Measurements from ENCODE around the gene ARL15.

Gene ARL15

DNA sequence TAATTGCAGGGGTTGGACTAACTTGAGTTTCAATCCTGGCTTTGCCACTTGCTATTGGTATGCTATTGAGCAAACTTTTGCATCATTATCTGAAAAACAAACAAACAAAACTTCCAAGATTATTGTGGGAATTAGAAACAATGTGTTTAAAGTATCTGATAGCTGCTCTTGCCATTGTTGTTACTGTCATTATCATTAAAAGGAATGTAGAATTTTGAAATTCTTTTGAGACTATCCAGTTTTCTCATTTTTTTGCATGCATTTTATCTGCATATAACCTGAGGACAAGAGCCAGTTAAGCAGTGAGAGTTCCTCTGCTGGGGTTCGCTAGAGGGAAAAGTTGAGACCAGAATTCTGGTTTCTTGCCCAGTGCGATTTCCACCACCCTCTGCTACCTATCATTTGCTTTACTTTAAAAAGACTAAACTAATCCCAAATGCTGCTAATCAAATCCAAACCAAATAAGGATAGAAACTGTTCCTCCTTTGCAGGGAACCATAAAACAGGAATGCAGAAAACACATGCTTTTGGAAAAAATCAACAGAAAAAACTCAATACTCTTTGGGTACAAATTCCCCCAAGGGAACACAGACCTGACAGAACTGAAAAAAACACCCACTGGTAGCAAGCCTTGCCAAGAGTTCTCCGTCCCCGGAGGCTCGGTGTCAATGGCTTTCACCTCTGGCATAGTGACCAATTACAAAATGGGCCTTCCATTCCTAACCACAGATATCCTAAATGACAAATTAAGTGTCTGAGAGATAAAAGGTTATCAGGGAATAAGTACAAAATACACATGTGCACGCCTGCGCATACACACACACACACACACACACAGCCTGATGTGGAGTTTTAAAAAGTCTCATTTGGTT, 373.7 kb downstream of the ARL15 start:
- no peak for DNase-seq (ENCODE audit: low read depth)

GRCh38 chr5:53934151-53934820, 376.1 kb downstream of the ARL15 start:
- DNase-seq (ENCODE audit: low read depth) = no peak

GRCh38 chr5:53932351-53932750, 378.0 kb downstream of the ARL15 start:
- no peak for DNase-seq (ENCODE audit: low read depth)

DNA sequence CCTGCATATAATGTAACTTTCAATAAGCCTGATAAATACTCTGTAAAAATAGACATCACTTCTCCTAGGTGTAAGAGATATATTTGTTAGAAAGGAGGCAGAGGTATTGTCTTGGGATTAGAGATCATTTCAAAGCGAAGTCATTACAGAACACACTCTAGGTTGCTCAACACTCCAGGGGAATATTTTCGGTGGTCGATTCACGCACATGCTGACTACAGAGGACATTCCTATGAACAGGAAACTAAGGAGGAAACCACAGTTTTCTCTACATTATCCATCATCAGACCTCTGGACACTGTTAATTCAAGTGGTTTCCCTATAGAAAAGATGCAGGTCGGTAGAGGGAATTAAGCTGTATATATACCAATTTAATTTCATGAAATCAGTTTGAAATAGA, 379.9 kb downstream of the ARL15 start:
- DNase-seq (ENCODE audit: low read depth) = no peak

DNA sequence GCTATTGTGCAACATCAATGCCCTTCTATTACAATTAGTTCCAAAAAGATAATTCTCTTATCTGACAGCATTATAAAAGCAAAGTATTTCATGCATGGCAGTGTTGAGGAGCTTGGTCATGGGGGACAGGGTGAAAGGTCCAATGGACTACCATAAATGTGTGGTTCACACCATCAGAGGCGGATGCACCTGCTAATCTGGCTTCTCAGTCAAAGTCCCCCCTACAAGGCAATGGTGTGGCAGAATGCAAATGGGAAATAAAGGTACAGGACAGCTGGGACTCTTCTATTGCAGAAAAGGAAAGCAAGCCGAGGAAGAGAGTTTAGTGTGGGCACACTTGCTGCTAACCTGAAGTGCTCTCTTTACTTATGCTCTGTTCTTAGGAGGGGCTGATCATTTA, 380.8 kb downstream of the ARL15 start:
- no peak for DNase-seq (ENCODE audit: low read depth)

- no peak for DNase-seq (ENCODE audit: low read depth)
These were observed 381.2 kb downstream of the ARL15 start for GRCh38 chr5:53929152-53929551.

- DNase-seq (ENCODE audit: low read depth) = no peak
These were observed 381.7 kb downstream of the ARL15 start for GRCh38 chr5:53928641-53929040.

DNA sequence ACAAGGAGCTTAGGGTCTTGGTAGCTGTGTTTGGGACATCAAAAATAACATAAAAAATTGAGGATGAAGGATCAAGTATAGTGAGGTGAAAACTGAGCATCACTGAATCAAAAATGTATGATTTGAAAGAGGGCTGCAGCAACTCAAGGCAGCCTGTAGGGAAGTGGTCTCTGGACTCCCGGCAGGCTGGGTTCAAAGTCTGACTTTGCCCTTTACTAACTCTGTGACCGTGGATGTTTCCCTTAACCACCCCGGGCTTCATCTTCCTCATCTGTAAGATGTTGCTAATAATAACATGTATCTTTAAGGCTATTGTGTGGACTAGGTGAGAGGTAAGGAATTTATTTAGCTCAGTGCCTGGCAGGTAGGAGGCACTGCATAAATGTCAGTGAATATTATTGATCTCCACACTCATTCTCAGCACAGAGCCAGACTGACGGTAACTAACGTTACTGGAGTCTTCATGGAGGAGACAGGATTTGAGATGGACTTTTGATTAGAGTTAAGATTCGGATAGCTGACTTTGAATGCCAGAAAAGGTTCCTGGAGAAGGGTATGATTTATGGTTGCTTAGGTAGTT, 382.6 kb downstream of the ARL15 start:
- DNase-seq (ENCODE audit: low read depth) = no peak

DNA sequence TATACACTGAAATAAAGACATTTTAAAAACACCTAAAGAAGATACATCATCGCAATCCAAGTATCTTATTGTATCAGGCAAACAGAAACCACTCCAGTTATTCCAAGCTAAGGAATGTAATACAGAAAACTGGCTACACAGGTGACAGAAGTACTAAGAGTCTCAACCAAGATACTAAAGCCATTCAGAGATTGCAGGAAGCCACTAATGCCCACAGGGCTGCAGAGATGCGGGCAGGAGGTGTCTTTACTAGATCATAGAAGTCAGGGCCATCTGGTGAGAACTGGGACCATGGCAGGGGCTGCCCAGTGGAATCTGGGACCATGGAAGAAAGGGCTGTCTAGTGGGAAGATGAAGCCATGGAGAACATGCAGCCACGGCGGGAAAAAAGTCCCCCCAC, 384.3 kb downstream of the ARL15 start:
- no peak for DNase-seq (ENCODE audit: low read depth)

GRCh38 chr5:53924392-53924791, 386.0 kb downstream of the ARL15 start:
- DNase-seq (ENCODE audit: low read depth) = no peak

DNA sequence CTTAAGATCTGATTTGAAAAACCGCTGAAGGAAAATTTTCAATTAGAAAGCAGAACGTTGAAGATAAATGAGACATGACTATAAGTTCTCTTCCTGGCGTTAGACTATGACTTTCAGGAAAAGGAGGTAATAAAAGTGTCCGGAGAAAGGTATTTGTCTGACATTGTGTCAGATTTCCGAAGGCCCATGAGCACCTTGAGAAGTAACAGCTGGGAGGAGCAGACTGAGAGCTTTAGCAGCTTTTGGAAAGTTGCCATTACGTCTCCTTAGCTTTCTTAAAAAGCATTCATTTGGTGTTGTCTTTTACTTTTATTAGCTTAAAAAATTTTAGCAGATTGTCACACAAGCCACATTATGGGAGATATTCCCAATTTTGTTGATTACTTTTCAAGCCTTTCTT, 386.4 kb downstream of the ARL15 start:
- DNase-seq (ENCODE audit: low read depth) = no peak

- no peak for DNase-seq (ENCODE audit: low read depth)
These were observed 387.6 kb downstream of the ARL15 start for GRCh38 chr5:53922508-53923498.

GRCh38 chr5:53917826-53918225, 392.5 kb downstream of the ARL15 start:
- DNase-seq (ENCODE audit: low read depth) = no peak

- DNase-seq (ENCODE audit: low read depth) = peak; percentile 9
These were observed 393.3 kb downstream of the ARL15 start for GRCh38 chr5:53917095-53917494.

DNA sequence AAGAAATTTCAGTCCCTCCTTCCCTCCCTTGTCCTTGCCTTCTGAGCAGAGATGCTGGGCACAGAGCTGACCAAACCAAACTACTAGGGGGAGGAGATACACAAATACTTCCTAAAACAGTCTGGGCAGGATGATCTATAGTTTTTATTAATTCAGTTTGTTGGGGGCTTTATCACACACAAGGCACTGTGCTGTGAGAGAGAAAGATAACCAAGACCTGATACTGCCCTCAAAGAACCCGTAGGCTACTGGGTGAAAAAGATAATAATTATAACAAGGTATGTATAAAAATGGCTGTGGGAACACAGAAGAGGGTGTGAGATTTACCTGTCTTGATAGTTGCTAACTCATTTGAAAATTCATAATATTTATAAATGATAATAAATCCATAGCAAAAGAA, 395.3 kb downstream of the ARL15 start:
- DNase-seq (ENCODE audit: low read depth) = no peak

DNA sequence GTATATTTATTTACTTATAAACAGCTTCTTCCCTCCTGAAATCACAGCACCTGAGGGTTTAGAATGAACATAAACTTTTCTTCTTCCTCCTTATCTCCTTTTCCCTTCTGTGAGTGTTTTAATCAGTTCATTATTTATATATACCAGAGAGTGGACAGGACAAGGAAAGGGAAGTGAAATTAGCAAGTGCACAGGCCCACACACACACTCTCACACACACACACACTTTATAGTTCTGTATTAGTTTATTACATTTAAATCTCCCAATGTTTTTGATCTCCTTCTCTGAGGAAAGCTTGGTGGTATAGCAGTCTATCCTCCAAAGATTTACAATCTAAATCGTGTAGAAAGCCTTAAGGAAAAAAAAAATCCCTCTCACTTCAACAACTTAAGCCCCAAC, 396.4 kb downstream of the ARL15 start:
- DNase-seq (ENCODE audit: low read depth) = no peak

DNA sequence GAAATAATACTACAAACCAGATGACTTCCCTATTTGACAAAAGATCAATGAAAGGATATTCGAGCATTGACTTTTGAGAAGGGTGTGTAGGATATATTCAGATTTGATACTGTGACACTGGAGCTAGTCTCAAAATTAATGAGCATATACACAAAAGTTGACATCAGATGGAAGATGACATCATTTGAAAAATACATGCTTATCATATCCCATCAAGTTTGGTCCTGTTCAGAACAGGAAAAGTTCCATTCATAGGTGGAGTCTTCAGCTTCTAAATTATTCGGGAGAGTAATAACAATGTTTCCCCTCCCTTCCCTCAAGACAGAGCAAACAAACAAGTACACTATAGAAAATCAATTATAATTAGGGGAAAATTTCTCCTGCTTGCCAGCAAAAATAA, 401.6 kb downstream of the ARL15 start:
- DNase-seq (ENCODE audit: low read depth) = no peak

DNA sequence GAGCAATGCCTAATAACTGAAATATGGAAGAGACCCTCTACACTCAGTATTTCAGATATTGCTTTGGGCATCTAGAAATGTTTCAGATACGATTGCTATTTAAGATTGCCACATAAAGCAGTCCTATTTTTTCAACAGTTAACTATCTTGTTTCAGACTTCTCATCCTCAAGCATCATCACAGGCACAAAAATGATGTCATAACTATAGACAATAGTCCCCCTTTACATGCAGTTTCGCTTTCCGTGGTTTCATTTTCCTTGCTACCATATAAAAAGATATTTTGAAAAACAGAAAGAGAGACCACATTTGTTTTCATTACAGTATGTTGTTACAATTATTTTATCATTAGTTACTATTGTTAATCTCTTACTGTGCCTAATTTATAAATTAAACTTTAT, 402.5 kb downstream of the ARL15 start:
- DNase-seq (ENCODE audit: low read depth) = no peak

GRCh38 chr5:53906736-53907135, 403.6 kb downstream of the ARL15 start:
- no peak for DNase-seq (ENCODE audit: low read depth)

GRCh38 chr5:53902296-53902907, 408.0 kb downstream of the ARL15 start:
- DNase-seq (ENCODE audit: low read depth) = no peak

DNA sequence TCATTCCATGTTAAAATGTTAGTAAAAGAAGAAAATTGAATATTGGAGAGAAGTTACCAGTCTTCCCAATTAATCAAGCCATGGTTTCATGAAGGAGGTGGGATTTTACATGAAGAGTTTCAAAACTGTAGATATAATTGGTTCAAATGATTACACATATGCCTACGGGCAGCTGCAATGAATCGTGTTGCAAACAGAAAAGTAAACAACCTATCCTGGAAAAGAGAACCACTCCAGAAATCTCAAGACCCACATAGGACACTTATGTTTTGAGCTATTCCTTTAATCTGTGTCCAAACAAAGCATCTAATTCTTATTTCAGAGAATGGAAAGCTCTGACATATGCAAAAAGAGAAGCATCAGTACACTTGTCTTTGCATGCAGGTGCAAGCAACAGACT, 409.7 kb downstream of the ARL15 start:
- no peak for DNase-seq (ENCODE audit: low read depth)
